Natural killer cell (primary cell): ENCODE results near the gene FHL1. TPM values are rescaled to one million over a fixed set of nuclear protein-coding genes. Genes with fewer than 3 reads are reported as not detected.

Experiments used
- ATAC-seq, 3 donors: fragments of 150-1000 bp in 2 of 3; fragments of 200-7000 bp in 1 of 3; cut with Tn5 transposase; 1 replicate in 1 of 3; 2 replicates in 2 of 3; pipeline ENCODE4 v1.10.0; 2021; ENCODE audit warnings: mild to moderate bottlenecking in 2 of 3, moderate library complexity in 2 of 3
- DNase-seq, 2 donors: peaks; one replicate each; pipeline versions ENCODE4 v3.0.0 to v3.0.0-alpha.2; 2013 to 2021; ENCODE audit warnings: mixed read lengths in 1 of 2
- H3K27ac ChIP-seq: one replicate; pipeline ENCODE4 v1.5.1; 2013; ENCODE audit warnings: mild to moderate bottlenecking, low read length
- H3K27me3 ChIP-seq: one replicate; pipeline ENCODE4 v1.6.1; 2013; ENCODE audit warnings: low read length; ENCODE audit not compliant: control insufficient read depth, insufficient read depth
- H3K36me3 ChIP-seq: one replicate; pipeline ENCODE4 v1.6.1; 2013; ENCODE audit warnings: low read length; ENCODE audit not compliant: control insufficient read depth, insufficient read depth
- H3K4me1 ChIP-seq: one replicate; pipeline ENCODE4 v1.6.1; 2013; ENCODE audit warnings: low read length; ENCODE audit not compliant: control insufficient read depth, insufficient read depth
- H3K4me3 ChIP-seq: one replicate; pipeline ENCODE4 v1.5.1; 2013; ENCODE audit warnings: low read length
- H3K9me3 ChIP-seq: one replicate; pipeline ENCODE4 v1.6.1; 2013; ENCODE audit warnings: low read length; ENCODE audit not compliant: control insufficient read depth, insufficient read depth
- H3K27ac Mint-ChIP-seq, 2 donors: one replicate each; pipeline ENCODE4 v1.8.0; 2022; ENCODE audit warnings: mild to moderate bottlenecking in 2 of 2, mixed read lengths in 2 of 2, moderate library complexity in 1 of 2
- H3K27me3 Mint-ChIP-seq, 2 donors: one replicate each; pipeline ENCODE4 v1.8.0; 2022; ENCODE audit warnings: low read depth in 2 of 2, mixed read lengths in 2 of 2
- H3K36me3 Mint-ChIP-seq: one replicate; pipeline ENCODE4 v1.8.0; 2022; ENCODE audit warnings: mixed read lengths
- H3K4me1 Mint-ChIP-seq, 2 donors: one replicate each; pipeline ENCODE4 v1.8.0; 2022; ENCODE audit warnings: mixed read lengths in 2 of 2
- H3K4me3 Mint-ChIP-seq: one replicate; pipeline ENCODE4 v1.8.0; 2022; ENCODE audit warnings: mild to moderate bottlenecking, moderate library complexity, mixed read lengths
- H3K9me3 Mint-ChIP-seq, 2 donors: one replicate each; pipeline ENCODE4 v1.8.0; 2022; ENCODE audit warnings: mixed read lengths in 2 of 2
- WGBS: methylation state at CpG from one replicate; pipeline ENCODE4 v1.1.7; 2013; ENCODE audit warnings: missing lambda C conversion rate; ENCODE audit not compliant: insufficient coverage; 5-methylcytosine and 5-hydroxymethylcytosine counted together
- intact Hi-C: fragments of 100-400 bp; cut with micrococcal nuclease; formaldehyde crosslinking; loops from one replicate; pipeline ENCODE4 v1.14.2; 2022
- total RNA-seq, 4 donors: library from RNA; stranded (reverse); fragments of 120-200 nt in 1 of 4; gene quantifications; one replicate each; pipeline versions ENCODE4 v1.2.3 to v1.2.4, GENCODE V29; 2013 to 2022
- TF ChIP-seq, protein P1 (sequence below): fragments of 200-600 bp; IDR thresholded peaks from one replicate; pipeline ENCODE4 v1.8.0; 2022; ENCODE audit warnings: antibody characterized with exemption

The FHL1 gene
- total RNA-seq, 3 donors from 2014 or later (not counting 1 experiment from before 2014, with no cell fraction given), result 3.2 to 5.7 (median 3.7) TPM

DNA sequence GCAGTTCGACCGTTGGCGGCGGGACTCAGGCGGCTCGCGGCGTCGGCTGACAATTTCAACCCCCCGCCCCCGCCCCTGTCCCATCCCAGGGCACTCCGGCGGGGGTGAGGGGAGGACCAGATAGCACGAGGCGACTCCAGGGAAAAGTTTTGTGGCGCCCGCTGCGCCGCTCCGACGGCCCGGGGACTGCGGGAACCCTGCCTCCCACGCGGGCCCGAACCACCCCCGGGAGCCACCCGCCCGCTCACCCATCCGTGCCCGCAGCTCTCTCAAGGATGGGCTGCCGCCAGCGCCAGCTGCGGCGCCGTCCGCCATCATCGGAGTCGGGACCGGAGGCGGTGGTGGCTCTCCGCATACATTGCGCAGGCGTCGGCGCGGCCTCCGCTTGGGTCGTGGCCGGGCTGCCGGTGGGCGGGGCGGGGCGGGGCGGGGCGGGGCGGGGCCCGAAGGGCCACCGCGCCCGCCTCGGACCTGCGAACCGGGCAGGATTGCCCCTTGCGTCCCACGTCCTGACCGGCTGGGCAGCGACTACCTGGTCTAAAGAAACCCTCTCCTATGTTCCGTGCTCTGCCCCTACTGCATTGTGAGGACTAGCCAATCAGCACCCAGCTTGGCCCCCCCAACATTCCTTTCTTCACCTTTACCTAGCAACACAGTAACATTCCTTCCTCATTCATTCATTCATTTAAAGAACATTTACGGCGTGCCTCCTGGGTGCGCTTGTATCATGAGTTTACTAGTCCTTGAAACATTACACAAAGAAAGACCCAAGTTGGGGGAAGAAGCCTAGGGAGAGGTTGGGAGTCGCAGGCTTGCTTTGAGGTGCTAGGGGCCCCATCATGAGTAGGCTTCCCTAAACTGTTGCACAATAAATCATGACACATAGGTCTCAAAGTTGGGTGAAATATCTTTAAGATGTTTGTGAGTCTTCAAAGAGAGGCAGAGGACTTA, 104.0 kb downstream of the FHL1 start, which contains the start of gene MAP7D3:
MAP7D3 (minus strand) TSS at position 360 of the 951 bp plus-strand sequence; CDS start at position 318, 42 bp downstream.
- intact Hi-C loops, result no loop called here
- TF ChIP-seq, protein P1, sequence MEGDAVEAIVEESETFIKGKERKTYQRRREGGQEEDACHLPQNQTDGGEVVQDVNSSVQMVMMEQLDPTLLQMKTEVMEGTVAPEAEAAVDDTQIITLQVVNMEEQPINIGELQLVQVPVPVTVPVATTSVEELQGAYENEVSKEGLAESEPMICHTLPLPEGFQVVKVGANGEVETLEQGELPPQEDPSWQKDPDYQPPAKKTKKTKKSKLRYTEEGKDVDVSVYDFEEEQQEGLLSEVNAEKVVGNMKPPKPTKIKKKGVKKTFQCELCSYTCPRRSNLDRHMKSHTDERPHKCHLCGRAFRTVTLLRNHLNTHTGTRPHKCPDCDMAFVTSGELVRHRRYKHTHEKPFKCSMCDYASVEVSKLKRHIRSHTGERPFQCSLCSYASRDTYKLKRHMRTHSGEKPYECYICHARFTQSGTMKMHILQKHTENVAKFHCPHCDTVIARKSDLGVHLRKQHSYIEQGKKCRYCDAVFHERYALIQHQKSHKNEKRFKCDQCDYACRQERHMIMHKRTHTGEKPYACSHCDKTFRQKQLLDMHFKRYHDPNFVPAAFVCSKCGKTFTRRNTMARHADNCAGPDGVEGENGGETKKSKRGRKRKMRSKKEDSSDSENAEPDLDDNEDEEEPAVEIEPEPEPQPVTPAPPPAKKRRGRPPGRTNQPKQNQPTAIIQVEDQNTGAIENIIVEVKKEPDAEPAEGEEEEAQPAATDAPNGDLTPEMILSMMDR, result no peak
- Mint-ChIP-seq H3K36me3 (no peaks in the 10 kb centered on the region), H3K4me3 (peak within 1 kb of the TSS; percentile 89), H3K27me3 (no peaks in the 10 kb centered on the region), H3K4me1 (peaks cover 5% of the 10 kb centered on the region in 2 donors), H3K9me3 (no peaks in the 10 kb centered on the region), H3K27ac (peak within 1 kb of the TSS in 1 of 2 donors; percentile 82)
- H3K36me3 ChIP-seq, result no peaks in the 10 kb centered on the region
- under 1% methylated on average over 69 of the region's 73 CpGs for WGBS
- no peaks in the 10 kb centered on the region for H3K27me3 ChIP-seq
- DNase-seq (peak; percentile 55 to 85), ATAC-seq (peak; percentile 92 to 95 (median 92))
- no peaks in the 10 kb centered on the region for H3K9me3 ChIP-seq
- peaks cover 10% of the 10 kb centered on the region for H3K4me1 ChIP-seq
- peak within 1 kb of the TSS; percentile 30 for H3K27ac ChIP-seq
- H3K4me3 ChIP-seq, result peak within 1 kb of the TSS; percentile 59

DNA sequence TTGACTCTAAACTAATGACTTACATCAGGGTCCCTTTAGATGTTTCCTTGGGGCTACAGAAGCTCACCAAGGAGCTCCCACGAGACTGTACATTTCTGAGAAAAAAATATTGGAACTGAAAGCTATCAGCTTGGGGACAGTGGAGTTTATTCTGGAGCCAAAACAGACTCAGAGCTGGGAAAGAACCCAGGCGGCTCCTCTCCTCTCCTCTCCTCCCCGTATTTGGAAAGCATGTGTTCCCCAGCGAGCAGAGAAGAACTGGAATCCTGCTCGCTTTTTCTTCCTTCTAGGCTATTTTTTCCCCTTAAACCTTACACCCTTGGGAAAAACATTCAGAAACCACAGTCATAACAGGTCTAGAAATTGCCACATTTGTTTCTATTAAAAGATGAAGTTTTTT, 108.2 kb downstream of the FHL1 start:
- Mint-ChIP-seq H3K4me3 (no peak overlapping the region), H3K4me1 (peaks cover 16 to 20% of the 10 kb centered on the region in 2 donors), H3K27me3 (peaks cover 0 to 11% of the 10 kb centered on the region in 2 donors), H3K9me3 (no peaks in the 10 kb centered on the region), H3K27ac (no peak overlapping the region), H3K36me3 (no peaks in the 10 kb centered on the region)
- DNase-seq, result no peak
- Histone ChIP-seq H3K4me1 (peaks cover 16% of the 10 kb centered on the region), H3K9me3 (no peaks in the 10 kb centered on the region), H3K27me3 (no peaks in the 10 kb centered on the region), H3K4me3 (no peak overlapping the region), H3K27ac (no peak overlapping the region), H3K36me3 (no peaks in the 10 kb centered on the region)
- TF ChIP-seq, protein P1, result no peak
- 63% methylated on average over 4 of the region's 5 CpGs for WGBS
- no peak for ATAC-seq
- intact Hi-C loops, result no loop called here

DNA sequence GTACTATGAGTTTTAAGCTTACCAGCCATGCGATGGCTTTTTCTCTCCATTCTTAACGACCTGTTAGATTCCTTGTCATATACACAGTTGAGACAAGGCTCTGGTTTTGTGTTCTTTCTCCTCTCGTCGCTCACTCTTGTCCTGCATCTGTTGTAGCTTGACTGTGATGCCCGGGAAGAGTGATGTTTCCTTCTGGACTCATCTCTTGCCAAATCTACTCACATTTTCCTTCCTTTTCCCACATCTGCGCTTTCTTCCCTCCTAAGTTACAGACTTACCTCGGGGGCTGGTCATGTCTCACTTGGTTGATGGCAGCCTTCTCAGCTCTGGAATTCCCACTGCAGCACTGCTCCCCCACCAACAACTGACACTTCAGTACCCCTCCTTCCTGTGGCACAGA, 108.7 kb downstream of the FHL1 start:
- H3K4me1 ChIP-seq, result peaks cover 15% of the 10 kb centered on the region
- H3K9me3 Mint-ChIP-seq, result no peaks in the 10 kb centered on the region
- H3K27ac ChIP-seq, result no peak overlapping the region
- intact Hi-C loops, result no loop called here
- DNase-seq (no peak), ATAC-seq (no peak)
- no peak overlapping the region for H3K27ac Mint-ChIP-seq
- no peaks in the 10 kb centered on the region for H3K36me3 ChIP-seq
- H3K9me3 ChIP-seq, result no peaks in the 10 kb centered on the region
- peaks cover 0 to 11% of the 10 kb centered on the region in 2 donors for H3K27me3 Mint-ChIP-seq
- 84% methylated on average over 7 of the region's 7 CpGs for WGBS
- H3K36me3 Mint-ChIP-seq, result no peaks in the 10 kb centered on the region
- no peak overlapping the region for H3K4me3 Mint-ChIP-seq
- peaks cover 16 to 20% of the 10 kb centered on the region in 2 donors for H3K4me1 Mint-ChIP-seq
- no peak overlapping the region for H3K4me3 ChIP-seq
- no peaks in the 10 kb centered on the region for H3K27me3 ChIP-seq
- TF ChIP-seq, protein P1, result no peak
